ENCODE measurements around the gene TMEM184C.

The TMEM184C gene

DNA sequence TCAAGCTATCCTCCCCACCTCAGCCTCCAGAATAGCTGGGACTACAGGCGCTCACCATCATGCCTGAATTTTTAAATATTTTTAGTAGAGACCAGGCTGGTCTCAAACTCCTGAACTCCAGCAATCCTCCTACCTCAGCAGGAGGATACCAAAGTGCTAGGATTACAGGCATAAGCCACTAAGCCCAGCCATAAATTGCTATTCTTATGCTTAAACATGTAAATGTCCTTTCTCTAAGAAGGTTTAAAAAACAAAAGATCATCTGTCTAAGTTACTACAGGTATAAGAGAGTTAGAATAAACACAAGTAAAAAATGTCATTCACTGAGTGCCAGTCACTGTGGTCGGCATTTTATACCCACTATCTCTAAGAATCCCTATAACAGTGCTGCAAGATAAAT is 38.4 kb downstream of the TMEM184C start:
- DNase-seq (ENCODE audit: low spot score), result no peak

DNA sequence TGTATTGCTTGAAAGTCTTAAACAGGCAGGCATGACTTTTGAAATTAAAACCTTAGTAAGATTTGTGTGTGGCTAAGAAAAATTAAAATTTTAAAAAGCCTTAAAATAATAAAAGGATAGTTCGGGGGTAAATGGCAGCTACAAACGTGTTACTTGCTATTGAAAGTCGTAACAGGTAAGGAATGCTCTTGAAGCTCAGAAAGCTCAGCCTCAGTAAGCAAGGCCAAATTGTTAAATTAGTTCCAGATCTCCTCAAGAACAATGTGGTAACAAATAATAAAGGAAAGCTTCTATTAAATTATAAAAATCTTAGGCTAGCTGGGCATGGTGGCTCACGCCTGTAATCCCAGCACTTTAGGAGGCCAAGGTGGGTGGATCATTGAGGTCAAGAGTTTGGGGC is 41.3 kb downstream of the TMEM184C start:
- DNase-seq (ENCODE audit: low spot score), result no peak

DNA sequence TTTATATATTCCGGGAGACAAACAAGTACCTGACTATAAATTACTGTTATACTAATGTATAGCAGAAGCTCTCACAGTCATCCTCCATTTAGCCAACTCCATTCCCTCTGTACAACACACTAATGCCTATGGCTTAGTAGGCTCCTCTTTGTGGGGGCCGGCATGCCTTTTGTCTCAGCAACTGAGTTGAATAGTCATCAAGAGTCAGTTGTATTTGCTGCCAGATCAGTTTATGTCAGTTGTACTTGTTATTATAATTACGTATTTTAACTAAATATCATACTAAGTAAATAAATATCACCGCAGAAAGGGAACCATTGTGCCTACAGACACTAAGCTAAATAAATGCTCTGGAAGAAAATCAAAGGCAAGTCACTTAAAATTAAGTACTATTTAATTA is 56.9 kb downstream of the TMEM184C start:
- DNase-seq (ENCODE audit: low spot score), result no peak

DNA sequence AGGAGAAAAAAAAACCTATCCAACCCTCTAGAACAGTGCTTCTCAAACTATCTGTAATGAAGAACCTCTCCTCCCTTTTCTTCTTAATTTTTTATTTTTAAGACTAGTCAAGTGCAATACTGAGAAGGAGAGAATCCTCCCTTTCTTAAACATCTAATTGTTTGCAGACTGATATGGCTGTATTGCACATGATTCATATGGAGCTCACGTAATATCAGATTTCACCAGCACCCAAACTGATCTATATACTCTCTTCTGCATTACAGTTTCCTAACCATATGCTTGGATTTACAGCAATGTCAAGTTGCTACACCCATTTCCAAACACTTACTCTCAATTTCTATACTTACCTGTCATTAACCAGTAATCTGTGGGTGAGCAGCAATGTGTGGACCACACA is 57.3 kb downstream of the TMEM184C start:
- DNase-seq (ENCODE audit: low spot score), result no peak

DNA sequence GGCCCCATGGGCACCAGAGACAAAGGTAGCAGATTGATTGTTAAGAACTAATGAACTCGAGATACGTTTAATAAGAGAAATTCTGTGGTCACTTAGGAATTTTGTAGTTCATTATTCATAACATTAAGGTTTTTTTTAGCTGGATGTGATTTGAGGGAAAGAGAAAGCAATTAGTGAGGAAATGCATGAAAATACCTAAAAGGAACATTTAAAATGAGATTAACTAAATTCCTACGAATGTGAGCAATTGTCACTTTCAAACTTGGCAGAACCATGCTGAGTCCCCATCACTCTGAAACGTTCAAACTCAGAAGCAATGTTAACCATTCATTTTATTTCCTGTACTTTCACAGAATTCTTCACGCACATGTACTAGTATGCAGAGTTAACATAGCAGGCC is 60.9 kb downstream of the TMEM184C start:
- no peak for DNase-seq (ENCODE audit: low spot score)

DNA sequence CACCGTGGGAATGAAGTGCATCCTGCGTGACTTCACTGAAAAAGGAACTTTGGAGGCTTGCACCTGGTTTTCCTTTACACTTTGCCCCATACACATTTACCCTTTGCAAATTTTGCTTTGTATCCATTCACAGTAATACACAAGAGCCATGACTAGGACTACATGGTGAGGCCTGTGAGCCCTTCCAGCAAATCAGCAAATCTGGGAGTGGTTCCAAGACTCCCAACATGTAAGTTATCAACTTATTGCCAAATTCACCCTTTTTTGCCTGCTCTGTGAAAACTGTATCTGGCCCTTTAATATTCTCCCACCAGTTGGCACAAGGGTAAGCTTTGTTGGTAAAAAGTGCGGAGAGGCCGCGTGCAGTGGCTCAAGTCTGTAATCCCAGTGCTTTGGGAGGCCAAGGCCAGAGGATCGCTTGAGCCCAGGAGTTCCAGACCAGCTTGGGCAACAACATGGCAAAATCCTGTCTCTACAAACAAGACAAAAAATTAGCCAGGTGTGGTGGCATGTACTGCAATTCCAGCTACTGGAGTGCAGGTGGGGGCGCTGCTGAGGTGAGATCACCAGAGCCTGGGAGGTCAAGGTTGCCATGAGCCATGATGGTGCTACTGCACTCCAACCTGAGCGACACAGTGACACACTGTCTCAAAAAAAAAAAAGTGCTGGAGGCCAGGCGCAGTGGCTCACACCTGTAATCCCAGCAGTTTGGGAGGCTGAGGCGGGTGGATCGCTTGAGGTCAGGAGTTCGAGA is 61.8 kb downstream of the TMEM184C start:
- no peak for DNase-seq (ENCODE audit: low spot score)

DNA sequence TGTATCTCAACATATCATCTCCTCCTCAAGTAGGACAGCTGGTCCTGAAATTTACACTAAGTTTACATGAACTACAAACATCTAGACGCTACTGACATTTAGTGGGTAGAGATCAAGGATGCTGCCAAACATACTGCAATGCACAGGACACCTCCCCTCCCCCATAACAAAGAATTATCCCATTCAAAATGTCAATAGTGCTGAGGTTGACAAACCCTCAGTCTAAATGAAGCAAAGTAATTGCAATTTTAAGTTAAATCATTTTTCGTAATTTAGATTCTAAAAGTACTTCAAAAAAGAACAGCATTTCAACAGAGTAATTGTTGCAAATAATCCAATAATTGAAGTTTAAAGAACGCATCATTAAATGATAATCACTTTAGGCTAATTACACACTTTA is 65.6 kb downstream of the TMEM184C start:
- no peak for DNase-seq (ENCODE audit: low spot score)

DNA sequence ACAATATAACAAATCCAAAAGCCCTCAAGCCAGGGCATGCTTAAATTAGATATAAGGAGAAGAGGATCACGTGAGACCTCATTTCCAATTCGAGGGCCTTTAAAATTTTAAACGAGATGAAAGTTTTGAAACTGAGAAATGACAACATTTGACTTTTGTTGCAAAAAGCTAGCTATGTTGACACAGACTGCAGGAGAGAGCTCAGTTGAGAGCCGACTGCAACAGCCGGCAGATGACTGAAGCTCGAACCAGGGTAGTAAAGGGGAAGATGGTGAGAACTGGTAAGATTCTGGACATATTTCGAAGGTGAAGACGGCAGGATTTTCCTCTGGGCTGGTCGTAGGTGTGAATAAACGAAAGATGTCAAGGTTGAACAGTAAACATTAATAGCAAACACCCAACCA is 66.0 kb downstream of the TMEM184C start:
- DNase-seq (ENCODE audit: low spot score), result peak; percentile 10

DNA sequence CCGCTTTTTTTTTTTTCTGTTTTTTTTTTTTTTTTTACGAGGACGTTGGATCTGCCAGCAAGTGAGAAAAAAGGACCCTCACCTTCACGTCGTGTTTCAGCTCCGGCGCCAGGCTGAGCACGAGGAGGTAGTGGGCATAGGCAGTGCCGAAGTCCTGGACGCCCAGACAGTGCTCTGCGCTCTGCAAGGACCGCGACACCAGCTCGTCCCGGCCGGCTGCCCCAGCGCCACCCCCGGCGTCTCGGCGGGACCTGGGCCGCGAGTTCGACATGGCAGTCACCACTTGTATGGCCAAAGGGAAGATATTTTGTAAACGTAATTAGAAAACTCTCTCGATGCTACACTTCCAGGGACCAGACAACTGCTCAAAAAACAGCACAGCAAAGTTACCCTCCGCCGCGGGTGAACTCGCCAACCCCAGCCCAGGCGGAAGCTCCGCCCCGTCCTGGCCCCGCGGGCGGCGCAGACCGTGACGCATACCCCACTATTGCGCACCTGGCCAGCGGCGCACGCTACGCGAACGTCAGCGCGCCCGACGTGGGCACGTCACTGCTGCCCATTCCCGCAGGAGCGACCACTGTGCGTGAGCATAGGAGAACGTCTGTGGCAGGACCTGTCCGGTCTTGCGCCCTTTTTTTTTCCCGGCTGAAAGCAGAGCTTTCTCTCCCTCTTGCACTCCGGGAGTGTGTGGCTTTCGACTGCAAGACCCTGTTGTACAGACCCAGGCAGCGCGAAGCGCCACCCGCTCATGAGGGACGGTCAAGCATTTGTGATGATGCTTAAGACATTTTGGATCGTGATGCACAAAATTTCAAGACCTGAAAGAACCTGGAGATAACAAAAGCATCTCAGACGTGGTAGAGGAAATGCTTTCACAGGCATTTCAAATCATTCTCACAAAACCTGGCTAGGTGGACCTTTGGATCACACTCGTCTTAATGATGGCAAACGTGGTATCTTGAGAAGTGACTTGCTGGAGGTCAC is 66.8 kb downstream of the TMEM184C start, which contains the start of gene PRMT9:
Gene PRMT9 (minus strand): TSS at position 447 of the 984 bp plus-strand sequence. CDS start 176 bp downstream, at position 271.
- peak; percentile 83 for DNase-seq (ENCODE audit: low spot score)

DNA sequence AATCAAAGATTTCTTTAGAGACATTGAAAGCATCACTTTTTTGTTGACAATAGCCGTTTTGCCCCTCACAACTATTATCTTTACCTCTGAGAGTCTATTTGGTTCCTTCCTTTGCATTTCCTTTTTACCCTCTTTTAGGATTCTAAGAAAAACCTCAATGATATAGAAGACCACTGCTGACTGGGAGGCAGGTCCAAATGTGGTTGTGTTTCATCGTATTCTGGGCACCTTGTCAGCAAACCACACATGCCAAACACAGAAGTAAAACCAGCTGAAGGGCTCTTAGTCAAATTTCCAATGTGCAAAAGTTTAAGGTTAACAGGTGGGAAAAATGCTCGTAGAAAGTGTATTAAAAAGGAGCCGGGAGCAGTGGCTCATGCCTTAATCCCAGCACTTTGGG is 71.9 kb downstream of the TMEM184C start:
- peak; percentile 24 for DNase-seq (ENCODE audit: low spot score)

DNA sequence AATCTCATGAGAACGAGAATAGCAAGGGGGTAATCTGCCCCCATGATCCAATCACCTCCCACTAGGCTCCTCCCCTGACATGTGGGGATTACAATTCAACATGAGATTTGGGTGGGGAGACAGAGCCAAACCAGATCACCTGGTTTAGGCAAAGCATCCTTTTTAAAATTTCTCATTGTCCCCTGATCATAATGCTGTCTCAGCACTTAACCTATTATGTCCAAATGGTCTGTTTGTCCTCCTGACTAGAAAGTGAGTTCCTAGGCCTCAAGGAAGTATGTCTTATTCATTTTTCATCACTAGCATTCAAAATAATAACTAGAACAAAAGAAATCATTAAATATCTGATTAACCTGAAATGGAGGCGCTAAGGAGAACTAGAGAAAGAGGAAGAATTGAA is 74.6 kb downstream of the TMEM184C start:
- DNase-seq (ENCODE audit: low spot score), result no peak

DNA sequence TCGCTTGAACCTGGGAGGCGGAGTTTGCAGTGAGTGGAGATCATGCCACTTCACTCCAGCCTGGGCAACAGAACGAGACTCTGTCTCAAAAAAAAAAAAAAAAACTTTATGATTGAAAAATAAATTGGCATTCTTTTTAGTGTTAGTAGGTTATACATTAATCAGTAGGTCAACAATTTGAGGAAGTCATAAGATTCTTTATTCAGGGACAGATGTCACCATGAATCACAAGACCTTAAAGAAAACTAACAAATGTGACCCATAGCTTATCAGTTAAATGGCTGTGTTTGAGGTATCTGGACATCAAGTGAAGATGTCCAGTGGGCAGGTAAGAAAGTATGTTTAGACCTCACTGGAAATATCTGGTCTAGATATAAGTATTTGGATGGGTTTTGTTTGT is 76.0 kb downstream of the TMEM184C start:
- no peak for DNase-seq (ENCODE audit: low spot score)

DNA sequence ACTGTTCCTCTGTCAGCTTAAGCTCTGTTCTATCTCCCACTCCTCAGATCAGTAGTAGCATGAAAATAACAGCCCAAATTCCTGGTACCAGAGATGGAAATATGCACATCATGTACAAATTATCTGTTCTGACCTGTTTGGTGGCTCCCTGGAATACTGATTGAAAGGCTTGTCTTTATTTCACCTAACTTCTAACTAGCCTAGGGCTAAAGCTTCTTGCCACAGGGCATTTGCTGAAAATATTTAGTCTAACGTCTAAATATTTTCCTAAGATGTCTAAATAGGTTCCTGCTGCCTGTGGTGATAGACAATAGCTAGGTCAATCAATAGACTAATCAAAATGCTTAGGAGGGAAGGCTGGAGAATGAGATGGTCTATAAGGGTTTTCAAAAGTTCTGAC is 79.7 kb downstream of the TMEM184C start:
- no peak for DNase-seq (ENCODE audit: low spot score)

DNA sequence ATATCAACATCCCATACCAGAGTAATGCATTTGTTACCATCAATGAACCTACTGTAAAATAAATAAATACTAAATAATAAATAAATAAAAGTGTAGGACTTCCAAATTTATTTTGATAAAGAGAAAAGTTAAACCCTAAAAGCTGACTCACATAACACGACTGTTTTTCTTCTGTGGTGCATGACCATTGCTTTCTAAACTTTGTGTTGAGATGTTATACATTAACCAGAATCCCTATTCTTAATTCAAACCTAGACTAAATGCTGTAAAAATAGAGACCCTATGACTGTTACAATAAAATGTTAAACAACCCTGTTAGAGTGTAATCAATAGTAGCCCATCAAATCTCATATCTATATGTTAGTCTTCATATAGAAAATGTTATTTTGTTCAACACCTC is 87.6 kb downstream of the TMEM184C start:
- no peak for DNase-seq (ENCODE audit: low spot score)

DNA sequence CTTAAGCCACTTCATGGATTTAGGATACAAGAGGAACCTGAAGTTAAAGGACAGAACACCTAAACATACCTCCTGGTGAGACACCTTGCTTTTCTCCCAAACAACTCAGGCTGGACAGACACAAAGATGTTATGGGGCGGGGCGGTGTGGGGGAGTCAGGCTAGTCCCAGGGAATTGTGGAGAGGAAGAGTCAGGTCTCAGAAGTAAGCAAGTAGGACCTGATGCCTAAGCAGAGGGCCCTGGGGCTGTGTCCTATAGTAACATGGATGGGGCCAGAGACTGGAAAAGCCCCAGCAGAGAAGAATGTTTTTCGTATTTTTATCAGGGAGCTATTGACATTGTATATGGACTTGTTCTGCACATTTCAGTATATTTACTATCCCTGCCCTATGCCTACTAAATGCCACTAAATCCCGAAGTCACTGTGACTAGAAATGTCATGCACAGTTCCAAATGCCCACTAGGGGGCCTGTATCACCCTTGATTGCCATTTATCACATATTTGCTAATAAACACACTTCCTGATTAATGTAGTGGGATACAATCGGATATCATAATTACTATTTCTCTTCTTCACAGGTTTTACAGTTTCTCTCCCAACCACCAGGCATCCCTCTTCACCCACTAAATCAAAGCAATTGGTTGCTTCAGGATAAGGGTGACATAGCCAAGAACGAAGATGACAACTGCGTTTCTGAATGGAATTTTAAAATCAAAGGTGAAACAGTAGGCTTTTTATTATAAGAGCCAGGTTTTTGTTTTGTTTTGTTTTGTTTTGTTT is 90.9 kb downstream of the TMEM184C start:
- peak; percentile 74 for DNase-seq (ENCODE audit: low spot score)

DNA sequence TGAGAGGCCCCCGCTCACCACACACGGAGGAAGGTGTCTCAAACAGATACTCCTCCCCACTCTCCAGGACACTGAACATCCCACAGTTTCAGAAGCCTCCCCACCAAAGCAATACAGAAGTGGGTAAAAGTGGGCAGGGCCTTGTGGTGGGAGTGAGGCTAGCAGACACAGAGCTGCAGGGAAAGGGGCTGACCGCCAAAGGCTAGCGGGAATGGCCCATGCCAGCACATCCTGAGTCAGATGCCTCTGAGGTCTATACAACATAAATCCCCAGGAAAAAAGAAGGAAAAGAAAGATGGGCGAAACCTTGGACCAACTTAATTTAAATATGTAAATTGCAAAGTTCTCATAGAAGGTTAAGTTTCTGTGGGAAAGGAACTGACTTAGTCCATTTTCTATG is 92.8 kb downstream of the TMEM184C start:
- no peak for DNase-seq (ENCODE audit: low spot score)

DNA sequence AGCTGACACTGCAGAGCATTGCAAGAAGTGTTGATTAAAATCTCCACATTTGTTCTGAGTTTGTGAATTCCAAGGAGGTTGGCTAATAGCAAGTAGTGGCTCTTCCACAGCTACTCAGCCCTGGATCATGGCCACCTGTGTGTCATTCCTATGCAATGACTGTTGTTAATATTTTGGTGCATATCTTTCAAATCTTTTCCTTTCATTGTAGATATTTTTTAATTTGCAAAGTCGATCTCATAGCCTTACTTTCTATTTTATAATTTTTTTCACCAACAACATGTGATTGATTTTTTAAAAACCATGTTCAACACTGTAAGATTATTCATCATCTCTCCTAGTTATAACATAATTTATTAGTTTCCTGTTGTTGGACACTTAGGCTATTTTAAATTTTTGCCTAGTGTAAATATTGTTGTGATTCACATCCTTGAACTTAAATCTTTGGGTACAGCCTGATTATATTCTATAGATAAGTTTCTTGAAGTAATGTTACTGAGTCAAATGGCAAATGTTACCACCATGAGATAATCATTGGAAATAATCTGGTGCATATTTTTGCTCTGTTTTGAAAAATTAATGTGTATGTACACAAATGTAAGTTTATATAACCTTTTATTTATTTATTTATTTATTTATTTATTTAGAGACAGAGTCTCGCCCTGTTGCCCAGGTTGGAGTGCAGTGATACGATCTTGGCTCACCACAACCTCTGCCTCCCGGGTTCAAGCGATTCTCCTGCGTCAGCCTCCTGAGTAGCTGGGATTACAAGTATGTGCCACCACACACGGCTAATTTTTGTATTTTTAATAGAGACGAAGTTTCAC is 97.6 kb downstream of the TMEM184C start:
- DNase-seq (ENCODE audit: low spot score), result no peak

DNA sequence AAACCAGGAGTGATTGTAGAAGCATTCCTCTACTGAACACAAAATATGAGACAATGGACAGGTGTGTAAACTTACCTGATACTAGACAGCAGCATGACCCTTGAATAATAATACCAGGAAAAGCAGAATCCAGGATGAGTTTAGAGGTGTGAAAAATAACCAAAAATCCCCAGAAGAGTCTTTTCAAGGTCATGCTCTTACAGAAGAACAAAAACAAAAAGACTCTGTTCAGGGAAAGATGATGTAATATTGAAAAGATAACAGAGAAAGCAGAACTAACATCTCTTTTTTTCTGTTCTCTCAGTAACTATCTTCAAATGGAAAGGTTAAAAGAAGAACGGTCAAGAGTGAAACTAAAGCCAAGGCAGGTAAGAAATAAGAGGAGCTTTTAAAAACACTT is 100.7 kb downstream of the TMEM184C start:
- DNase-seq (ENCODE audit: low spot score), result no peak

Data from CD4-positive, alpha-beta T cell treated with Interleukin-2 at 100 ng/mL for 4 hours (primary cell).